Ureter (tissue), 1 donor: ENCODE data around the gene ANKRD42. TPM values are rescaled to one million over a fixed set of nuclear protein-coding genes. Genes with fewer than 3 reads are reported as not detected.
A peak's percentile ranks its signal among the peaks of the same experiment; 100 is the strongest.

Source experiments
- DNase-seq: peaks from one replicate; pipeline ENCODE4 v3.0.0-alpha.2; 2020; ENCODE audit warnings: low spot score
- total RNA-seq: library from RNA; stranded (reverse); gene quantifications from one replicate; pipeline ENCODE4 v1.2.4, GENCODE V29; 2023
- donor health status: DM: yes; HTN: yes; CAD: no.

The ANKRD42 gene
- total RNA-seq: 13.0 TPM

DNA sequence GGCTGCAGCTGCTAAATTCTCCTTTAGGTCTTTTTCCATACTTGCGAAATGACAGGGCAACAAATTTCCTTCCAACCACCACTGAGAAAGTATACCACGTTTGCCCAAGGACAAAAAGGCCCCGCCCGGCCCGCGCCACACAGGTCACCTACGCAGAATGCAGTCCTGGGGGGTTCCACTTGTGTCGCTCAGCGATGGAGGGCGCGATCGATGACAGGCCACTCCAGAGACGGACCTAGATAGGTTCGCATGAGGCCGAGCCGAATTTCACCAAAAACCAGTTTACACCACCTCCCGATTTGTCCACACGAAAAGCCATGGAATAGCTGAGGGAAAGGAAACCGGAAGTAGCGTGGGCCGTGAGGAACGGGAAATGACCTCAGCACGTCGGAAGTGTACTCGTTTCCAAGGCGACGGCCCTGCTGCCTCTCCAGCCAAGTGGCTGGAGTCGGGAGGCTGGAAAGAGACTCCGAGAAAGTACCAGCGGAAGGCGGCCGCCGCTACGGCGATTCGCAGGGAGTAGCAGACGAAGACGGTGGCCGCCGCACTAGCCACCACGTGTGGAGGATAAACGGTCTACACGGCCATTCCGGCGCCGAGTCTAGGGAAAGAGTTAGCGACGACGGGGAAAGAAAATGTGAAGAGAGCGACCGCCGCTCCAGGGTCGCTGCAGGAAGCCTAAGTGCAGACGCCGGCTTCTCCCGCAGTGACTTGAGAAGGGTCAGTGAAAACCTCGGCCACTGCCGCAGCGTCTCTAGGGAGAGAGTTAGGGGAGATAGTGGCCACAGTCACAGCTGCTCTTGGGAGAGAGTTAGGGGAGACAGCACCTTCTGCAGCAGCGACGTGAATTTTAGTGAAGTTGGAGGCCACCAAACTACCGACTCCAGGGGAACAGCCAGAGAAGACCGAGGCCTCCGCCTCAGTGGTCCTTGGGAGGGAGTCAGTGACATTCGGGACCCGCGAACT is at the start of gene ANKRD42:
TSS of gene ANKRD42 (plus strand) at position 398 of the 966 bp plus-strand sequence. CDS start 959 bp downstream, outside the sequence.
- DNase-seq: peak; percentile 94

DNA sequence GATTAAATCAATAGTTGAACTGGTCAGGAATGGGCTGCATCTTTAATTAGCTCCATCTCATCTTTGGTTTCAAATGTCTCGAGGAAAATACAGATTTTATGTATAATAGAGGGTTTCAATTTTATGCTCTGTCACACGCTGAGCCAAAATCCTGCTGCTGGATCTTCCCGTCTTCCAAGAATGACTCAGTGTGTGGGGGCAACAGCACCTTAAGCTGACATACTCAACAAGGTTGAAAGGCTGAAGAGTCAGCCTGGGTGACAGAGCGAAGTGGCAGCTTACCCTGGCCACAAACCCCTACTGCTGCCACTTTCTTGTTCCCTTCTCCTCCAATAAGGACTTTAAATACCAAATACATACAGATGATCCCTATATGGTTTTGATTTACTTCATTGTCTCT is 45.6 kb upstream of the ANKRD42 start:
- DNase-seq: no peak

DNA sequence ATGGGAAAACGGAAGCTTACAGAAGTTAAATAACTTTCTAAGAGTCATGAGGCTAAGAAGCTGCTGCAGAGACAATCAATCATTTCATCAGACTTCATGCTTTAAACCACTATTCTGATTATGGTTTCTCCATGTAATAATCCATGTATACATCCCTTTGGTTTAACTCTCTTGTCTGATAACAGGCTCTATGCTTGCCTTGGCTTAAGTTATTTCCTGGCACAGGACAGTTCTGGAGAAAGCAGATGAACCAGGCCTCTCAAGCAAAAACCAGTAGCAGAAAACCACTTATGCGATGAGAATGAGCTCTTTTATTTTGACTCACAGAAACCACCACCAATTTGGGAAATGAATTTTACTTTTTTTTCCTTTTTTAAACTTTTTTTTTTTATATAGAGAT is 43.1 kb upstream of the ANKRD42 start:
- DNase-seq: no peak

DNA sequence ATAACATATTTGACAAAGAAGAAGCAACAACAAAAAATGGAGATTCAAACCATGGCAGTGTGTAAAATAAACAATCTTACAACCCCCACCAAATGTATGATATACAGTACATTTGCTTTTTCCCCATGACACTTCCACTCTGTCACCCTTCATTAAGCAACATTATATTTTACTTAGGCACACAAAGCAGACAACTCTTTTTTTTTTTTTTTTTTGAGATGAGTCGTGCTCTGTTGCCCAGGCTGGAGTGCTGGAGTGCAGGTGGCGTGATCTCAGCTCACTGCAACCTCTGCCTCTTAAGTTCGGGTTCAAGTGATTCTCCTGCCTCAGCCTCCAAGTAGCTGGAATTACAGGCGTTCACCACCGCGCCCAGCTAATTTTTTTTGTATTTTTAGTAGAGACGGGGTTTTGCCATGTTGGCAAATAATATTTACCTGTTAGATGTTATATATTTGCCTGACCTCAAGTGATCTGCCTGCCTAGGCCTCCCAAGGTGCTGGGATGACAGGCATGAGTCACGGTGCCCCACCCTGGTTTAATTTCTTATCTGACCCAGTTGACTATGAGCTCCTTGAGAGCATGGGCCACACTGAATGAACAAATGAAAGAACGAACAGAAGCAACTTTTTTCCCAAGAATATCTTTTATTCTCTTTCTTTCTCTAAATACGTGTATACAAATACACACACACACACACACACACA is 42.1 kb upstream of the ANKRD42 start:
- no peak for DNase-seq

DNA sequence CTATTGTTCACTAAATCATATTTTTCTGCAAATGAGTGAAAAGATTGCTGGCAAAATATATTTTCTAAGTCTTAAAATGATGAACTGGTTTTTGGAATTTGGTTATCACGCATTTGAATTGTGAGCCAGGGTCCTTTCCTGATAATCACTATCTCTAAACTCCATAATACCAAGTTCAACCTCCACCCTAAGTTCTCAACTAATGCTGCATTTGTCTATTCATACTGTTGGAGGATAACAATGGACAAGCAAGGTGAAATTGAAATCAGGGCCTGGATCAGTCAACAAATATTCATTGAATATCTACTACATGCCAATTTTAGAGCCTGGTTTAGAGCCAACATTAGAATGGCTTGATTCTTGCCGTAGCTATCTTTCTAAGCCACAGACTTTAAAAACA is 41.2 kb upstream of the ANKRD42 start:
- DNase-seq: no peak

DNA sequence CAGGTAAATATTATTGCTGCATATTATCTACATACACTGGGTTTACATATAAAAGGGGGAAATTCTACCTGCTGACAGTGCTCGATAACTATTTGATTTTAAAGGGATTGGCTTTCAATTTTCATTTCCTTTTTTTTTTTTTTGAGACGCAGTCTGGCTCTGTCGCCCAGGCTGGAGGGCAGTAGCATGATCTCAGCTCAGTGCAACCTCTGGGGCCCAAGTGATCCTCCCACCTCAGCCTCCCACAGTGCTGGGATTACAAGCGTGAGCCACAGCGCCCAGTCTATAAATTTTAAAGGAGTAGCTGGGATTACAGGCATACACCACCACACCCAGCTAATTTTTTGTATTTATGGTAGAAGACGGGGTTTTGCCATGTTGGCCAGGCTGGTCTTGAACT is 39.7 kb upstream of the ANKRD42 start:
- no peak for DNase-seq

DNA sequence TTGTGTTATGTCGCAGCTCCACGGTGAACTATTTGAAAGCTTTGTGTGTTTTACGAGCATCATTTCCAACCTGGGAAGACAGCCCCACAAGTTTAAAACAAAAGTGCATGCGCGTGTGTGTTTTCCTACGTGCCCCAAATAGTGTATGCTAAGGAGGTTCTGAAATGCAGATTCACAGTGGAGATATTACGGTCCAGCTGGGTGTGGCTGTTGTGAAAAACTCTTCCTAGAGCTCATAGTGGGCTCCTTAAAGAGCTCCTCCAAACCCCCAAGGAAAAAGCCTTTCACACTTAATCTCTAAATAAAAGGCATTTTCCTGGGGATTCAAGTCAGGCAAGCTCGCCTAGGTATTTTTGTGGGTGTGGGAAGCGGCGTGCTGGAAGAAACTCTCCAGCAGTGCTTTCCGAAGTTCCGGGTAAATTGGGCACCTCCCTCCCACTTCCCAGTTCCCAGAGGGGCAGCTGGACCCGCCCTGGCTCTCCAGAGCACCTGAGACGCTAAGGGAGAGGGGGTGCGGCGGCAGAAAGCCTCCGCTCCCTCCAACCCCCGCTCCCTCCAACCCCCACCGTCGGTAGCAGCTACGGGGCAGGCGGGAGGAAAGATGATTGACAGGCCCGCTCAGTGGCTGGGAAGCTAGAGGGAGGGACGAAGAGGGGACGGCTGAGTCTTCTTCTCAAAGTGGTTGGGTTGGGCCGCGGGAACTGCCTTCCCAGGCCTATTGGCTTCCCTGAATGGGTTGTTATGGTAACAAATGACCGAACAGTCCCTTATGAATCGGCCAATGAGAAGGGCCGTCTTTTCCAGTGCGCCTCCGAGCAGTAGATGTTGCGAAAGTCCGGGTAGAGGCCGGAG is 37.1 kb upstream of the ANKRD42 start:
- DNase-seq: peak; percentile 99

DNA sequence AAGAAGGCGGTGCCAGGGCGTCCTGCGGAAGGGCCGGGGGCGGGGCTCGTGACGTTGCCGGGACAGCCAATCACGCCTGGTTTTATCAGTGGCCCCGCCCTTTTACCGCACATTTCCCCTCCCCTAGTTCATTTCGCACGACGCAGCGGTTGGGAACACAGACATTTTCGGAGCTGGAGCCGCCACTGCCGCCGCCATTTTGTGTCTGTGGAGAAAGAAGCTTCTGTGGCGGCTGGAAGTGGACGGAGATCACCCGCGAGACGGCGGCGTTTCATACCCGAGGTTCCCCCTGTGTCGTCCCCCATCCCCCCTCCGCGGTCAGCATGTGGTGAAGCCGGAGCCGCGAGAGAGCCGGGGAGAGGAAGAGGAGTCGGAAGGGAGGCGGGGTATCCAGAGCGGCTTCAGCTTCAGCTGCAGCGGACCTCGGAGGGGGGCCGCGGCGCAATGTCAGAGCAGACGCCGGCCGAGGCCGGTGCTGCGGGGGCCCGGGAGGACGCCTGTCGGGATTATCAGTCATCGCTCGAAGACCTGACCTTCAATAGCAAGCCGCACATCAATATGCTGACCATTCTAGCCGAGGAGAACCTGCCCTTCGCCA is 36.4 kb upstream of the ANKRD42 start, which contains the start of gene PCF11:
TSS of gene PCF11 (plus strand) at position 136 of the 598 bp plus-strand sequence. CDS start at position 445, 309 bp downstream.
- no peak for DNase-seq

DNA sequence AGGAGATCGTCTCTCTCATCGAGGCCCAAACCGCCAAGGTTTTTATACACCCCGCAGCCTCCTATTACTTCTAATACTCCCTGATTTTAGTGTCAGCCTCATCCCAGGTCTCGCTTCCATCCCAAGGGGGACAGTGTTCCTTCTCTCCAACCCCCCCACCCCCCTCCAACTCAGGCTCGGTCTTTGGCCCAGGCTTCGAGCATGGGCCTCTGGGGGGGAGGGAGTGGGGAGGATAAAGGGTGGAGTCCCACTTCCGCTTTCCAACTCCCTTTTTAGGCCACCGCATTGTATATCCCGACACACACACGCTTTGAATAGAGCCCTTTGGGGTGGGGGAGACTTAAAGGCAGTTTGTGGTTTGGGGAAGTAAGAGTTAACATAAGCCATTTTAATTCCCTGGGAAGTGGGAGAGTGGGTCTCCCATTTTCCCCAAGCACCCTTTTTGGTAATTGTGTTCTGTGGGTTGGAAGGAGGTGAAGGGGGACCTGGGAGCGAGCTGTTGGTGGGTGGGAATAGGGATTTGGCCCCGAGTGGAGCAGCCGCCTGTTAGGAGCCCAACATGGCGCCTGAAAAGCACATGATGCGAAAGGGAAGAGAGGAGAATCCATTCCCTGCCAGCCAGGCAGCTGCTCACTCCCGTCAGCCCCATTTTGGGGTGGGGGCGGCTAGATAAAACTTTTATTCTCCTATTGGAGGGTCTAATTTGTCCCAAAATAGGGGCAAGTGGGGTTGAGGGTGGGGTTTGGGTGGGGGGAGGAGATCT is 35.7 kb upstream of the ANKRD42 start:
- peak; percentile 71 for DNase-seq

DNA sequence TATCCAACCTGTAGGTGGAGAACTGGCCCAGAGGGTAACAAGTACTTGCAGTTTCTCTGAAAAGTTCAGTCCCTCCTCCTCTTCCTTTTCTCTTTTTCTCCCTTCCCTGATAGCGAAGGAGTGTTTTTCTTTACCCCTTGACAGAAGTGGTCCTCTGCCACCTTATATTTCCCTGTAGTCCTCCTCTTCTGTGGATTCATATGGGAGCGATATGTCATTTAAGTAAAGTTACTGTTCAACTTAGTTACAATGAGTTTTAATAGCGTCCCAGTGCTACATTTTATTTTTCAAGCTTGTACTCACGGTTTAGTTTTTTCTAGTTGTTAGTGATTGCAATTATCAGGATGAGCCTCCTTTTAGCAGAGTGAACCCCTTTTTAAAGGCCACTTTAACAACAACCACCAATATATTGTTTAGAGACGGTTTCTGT is 35.1 kb upstream of the ANKRD42 start:
- no peak for DNase-seq

DNA sequence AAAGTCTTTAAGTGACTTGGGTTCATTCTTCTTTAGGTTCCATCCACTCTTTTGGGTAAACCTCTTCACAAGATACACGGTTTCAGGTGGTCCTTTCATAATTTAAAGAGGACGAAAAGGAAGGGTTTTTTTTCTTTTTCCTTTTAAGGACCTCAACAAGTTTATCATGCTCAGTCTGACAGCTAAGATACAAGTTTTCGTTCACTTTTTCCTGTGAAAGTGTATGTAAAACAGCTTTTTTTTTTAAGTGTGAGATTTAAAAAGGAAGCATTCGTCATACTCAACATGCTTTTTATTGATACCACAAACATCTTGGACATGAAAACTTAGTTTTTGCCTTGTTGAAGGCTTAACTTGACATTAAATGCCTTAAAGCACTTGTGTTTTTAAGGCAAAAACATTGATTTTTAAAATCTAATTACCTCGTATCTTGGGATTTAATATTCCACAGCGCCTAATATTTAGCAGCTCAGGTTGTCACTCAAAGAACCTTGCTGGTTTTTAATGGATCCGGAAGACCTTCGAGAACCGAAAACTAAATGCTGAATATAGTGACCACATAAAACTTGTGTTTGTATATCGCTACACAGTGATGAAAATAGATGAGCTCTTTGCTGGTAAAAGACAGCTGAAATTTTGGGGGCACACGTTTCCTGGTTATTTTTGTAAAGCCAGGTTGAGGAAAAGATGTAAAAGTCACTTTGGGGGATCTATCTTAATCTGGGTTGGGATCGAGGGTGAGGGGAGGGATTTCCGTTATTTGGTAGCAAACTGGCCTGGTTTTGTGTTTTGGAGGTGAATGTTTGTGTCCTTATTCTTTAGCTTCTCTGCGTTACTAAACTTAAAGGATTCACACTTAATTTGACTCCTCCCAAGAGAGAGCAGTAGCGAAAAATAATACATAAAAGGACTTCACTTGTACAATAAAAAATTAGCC is 34.3 kb upstream of the ANKRD42 start:
- no peak for DNase-seq

DNA sequence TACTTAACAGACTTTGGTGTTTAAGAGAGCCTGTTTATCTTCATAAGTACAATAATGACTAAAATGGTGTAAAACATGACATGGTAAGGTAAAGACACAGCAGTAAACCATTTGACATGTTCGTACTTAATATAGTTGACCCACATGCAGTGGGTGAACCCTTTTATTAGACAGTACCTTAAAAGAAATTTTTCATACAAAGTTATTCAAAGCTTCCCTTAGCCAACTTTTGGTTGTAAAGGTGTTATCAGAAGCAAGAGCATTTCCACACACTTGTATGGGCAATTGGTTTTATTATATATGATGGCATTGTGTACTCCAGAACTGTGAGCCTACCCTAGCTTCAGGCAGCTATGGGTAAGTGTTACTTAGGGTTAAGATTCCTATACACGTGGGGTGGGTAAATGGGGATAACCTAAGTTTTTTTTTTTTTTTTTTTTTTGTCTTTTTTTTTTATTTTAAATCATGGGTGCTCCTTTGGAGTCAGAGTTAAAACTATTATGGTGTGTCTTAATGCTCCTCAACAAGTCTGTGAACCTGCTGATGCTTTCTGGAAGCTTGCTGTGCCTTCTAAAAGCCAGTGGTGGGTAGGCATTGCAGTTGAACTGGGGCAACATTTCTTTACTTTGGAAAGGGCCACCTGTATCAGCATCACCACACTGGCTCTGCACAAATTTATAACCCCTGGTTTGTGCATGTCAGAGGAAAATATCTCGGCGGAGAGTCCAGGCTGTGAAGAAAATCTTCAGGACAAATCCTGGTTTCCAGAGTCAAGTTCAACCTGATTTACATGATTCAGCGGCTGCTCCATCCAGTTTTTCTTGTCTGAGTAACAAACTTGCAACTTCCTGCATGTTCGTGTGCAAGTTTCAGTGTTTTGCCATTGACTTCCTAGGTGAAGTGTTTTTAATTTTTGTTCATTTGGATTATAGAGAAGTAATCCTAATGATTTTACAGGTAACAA is 33.3 kb upstream of the ANKRD42 start:
- DNase-seq: peak; percentile 67

DNA sequence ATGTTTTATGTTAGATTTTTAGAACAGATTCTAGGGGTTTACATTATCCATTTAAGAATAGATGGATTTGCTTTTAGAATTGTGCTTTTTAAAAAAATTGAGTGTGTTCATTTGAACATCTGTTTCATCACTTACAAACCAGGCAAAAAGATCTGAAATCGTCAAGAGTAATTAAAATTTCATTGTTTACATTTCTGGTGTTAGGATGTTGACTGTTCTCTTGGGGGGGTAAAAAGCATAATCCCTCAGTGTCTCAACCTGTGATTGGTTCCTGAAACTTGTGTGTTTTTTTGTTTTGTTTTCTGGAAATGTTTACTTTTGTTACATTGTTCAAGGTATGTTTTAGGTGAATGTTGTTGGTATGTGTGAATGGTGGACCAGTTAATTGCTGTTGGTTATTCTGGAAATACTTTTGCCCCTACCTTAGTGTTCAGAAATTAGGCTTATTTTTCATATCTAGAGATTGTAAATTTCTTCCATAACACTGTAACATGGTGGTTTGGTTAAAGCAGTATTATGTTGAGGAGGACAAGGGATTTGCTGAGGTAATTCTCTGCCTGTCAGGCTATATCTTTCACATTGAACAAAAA is 31.8 kb upstream of the ANKRD42 start:
- DNase-seq: no peak

DNA sequence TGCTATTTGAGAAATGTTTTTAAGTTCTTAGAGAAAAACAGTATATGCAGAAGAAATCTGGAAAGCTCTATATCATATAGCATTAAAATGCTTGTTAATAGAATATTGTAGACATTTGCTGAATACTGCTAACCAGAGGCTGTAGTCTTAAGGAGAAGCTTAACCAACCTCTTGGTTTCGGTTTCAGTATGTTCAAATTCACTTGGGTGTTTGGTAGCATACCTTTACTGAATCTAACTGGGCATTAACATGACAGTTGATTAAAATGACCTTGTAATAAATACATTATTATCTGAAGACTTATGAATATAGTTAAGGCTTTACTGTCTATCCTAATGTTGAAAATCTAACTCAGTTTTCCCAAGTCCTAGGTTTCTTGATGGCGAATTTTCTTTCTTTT is 31.1 kb upstream of the ANKRD42 start:
- no peak for DNase-seq

DNA sequence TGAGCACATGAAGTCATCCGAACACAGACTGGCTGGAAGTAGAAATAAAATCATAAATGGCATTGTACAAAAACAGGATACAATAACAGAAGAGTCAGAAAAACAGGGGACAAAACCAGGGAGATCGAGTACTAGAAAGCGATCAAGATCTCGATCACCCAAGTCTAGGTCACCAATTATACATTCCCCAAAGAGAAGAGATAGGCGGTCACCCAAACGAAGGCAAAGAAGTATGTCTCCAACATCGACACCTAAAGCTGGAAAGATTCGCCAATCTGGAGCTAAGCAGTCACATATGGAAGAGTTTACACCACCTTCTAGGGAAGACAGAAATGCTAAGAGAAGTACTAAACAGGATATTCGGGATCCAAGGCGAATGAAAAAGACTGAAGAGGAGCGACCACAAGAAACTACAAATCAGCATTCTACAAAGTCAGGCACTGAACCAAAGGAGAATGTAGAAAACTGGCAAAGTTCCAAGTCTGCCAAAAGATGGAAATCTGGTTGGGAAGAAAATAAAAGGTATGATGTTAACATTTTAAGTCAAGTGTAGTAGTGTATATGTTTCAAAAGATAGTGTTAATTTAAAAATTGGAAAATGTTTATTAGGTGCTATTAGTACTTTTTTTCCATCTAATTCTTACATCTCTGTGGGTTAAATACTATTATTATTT is 27.2 kb upstream of the ANKRD42 start:
- DNase-seq: no peak

DNA sequence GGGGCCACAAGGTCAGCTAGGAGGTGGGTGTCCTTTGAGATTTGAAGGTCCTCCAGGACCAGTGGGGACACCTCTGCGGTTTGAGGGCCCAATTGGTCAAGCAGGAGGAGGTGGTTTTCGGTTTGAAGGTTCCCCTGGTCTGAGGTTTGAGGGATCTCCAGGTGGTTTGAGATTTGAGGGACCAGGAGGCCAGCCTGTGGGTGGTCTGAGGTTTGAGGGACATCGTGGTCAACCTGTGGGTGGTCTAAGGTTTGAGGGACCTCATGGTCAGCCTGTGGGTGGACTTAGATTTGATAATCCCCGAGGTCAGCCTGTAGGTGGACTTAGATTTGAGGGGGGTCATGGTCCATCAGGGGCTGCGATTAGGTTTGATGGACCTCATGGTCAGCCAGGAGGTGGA is 24.8 kb upstream of the ANKRD42 start:
- no peak for DNase-seq

DNA sequence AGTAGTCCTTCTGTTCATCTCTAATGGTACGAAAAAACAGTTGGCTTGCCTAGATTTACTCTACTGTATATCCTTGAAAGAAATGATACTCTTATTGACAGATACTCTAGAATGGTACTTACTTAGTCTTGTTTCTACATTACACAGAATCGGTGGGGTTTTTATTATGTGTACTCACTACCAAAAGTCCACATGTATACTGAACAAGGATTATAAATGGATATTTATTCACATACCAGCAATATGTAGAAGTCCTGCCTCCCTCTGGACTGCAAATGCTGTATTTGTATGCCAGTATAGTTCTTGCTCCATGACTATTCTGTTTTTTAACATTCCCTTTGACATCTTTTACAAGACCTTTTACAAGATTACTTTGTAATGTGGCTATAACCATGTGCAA is 22.6 kb upstream of the ANKRD42 start:
- no peak for DNase-seq
